Stimulated activated naive CD4-positive, alpha-beta T cell treated with Interleukin-2 at 50 U/mL for 16 hours (primary cell): Measurements from ENCODE around the gene KAT2A.
"Not testable (repeated sequence)": the region's sequence is repeated elsewhere in the genome, so short reads cannot be mapped to it uniquely, and the experiment has no call there.

Experiments used
- DNase-seq: peaks from one replicate; lab custom pipeline; 2025; lab: John Stamatoyannopoulos, UW

Gene KAT2A

DNA sequence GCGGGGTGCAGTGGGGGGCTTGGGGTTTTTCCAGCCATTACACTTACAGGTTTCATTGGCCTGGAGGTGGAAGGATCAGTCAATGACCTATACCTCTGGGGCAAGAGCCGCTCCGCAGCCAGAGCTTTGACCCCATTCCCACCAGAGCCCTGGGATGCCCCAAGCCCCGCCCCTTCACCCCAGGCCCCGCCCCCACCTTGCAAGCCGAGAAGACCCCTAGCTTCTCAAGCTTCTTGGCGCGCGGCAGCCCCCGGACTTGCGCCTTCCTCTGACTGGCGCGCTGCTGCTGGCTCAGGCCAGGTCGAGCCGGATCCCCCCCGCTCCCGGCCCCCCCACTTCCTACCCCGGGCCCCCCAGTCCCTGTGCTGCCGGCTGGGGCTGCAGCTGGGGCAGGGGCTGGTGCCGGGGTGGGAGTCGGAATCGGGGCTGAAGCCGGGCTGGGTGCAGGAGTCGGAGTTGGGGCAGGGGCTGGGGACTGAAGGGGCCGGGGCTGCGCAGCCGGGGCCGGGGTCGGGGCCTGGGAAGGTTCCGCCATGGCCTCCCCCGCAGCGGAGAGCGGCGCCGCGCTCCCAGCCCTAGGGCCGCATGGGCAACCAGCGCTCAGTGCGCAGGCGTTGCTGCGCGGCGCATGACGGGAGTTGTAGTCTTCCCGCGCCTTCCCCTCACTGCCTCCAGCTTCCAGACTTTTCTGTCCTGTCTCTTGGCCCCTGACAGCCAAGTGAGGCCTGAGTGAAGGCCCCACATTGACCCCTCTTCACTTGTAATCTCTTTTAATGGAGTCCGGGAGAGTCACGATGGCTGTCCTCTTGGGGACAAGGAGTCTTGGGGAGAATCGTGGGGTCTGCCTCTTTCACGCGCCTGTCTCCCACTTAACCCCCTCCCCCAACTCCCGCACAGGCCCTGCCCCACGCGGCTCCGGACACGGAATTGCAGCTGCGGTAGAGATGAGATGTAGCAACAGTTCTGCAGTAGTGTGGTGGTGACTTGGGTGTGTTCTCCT lies at the start of gene KAT2A:
Gene KAT2A, minus strand, starts transcription at position 598 of the 1,000 bp plus-strand sequence. Its CDS starts 63 bp downstream, at position 535.
- DNase-seq, result peak; percentile 67

DNA sequence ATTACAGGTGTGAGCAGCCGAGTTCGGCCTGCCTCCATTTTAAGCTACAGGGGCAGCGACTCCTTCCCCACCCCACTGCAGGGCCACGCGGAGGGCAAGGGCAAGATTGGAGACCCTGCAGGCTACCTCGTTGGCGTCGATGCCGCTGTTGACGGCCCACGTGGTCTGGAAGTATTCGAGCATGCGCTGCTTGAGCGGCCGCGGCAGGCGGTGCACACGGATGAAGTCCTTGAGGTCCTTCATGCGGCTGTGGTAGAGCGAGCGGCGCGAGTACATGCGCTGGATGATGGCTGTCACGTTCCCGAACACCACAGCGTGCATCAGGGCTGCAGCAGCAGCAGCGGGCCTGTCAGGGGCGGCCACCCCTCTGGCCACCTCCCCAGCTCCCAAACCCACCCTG lies 48.2 kb upstream of the KAT2A start:
- no peak for DNase-seq

DNA sequence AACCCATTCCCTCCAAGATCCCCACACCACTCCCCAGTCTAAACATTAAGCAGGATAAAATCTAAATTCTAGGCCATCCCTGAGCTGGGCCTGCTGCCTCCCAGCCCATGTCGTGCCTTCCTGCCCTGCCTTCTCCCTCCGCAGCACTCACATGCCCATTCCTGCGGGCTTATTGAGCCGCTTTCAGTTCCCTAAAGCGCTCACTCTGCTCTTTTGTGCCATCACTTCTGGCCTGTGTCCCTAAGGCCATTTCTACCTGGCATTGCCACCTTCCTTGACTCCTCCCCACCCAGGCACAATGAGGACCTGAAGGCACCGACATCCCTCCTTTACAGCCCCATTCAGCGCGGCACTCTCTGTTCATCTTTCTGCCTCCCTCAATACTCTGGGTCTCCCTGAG lies 46.6 kb upstream of the KAT2A start:
- no peak for DNase-seq

DNA sequence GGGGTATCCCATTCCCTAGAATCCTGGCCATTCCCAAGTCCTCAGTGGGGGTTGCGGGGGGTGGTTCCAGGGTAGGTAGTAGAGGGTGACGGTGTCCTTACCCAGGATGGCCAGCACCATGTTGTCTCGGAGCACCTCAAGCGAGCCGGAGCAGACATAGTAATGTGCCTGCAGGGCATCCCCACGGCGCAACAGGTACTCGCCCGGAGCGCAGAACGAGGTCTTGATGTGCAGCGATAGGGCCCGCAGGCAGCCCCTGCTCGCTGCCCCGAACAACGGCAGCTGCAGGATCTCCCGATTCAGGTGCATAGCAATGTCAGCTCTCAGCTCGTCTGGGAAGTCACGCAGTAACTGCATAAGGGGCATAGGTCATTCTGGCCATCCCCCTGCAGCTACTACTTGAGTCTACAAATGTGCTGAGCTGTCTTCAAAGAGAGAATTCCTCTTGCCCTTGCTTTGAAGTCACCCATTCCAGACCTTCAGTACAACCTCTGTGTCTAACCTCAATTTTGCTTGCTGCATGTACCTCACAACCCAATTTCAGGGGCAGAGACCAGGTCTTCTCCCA lies 45.1 kb upstream of the KAT2A start:
- no peak for DNase-seq

DNA sequence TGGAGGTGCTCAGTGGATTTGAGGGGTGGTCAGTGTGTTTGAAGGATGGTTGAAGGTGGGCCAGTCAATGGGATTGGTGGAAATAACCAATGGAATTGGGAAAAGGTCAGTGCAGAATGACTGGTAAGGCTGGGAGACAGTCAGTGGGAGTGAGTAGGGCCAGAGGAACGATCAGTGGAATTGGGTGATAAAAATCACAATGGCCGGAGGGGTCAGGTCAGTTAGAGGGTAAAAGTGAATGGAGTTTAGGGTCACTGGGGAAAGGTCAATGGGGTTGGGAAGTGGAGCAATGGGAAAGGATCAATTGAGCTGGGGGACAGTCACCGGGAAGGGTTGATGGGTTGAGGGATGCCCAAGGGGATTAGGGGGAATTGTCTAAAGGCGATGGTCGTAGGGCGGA lies 44.6 kb upstream of the KAT2A start:
- DNase-seq, result no peak

DNA sequence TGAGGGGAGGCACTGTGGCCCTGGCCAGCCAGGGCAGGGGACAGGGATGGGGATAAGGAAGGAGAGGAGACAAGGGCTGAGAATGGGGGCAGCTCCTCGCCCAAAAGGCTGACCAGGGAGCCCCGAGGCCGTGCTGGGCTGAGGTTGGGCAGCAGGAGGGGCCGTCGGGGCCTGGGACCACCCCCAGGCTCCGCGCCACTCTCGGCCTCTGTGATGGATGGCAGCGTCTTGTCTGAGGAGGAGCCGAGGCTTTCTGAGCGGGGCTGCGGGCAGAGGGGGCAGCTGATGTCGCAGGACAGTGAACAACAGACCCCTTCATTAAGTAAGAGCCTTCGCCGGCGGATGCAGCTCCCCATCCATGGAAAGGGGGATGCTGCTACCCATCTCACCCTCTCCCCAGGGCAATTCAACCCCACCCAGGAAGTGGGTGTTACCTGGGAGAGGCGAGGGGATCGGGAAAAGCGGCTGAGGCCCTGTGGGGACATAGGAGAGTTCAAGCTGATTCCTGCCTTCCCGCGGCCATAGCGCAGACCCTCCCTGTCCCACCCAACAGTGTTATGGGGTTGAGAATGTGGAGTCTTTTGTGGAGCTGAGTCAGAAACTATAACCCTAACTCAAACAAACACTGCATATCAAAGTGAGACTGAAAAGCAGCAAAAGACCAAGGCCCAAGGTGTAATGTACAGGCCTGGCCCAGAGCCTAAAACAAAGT lies 42.7 kb upstream of the KAT2A start:
- no peak for DNase-seq

DNA sequence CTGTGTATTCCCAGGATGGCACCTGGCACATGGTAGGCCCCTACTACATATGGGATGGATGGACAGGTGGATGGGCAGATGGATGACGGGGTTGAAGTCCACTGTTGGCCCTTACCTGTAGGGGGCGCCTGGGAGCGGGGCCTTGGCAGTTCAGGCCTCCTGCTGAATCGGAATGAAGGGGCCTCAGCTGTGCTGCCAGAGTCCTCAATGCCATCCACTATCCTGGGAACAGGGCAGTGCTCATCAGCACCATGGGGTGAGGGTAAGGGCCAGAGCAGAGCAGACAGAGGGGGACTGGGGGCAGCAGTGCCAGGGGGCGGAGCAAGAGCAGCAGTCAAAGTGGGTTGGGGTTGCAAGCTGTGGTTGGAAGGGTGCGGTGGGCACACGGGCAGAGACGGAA lies 41.9 kb upstream of the KAT2A start:
- DNase-seq, result peak; percentile 9

DNA sequence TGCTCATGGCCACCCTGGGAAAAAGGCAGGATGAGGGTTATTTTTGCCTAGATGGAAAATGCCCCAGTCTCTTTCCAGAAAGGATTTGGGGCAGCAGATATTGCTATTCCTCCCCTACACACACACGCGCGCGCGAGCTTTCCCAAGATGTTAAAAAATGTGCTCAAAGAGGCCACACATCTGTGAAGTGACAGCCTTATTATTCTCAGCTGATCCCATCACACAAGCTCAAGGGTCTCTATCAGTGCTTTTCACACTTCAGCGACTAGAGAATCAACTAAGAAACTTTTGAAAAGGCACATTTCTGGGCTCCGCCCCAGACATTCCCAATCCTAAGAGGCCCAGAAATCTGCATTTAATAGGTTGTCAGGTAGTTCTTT lies 39.4 kb upstream of the KAT2A start:
- no peak for DNase-seq

DNA sequence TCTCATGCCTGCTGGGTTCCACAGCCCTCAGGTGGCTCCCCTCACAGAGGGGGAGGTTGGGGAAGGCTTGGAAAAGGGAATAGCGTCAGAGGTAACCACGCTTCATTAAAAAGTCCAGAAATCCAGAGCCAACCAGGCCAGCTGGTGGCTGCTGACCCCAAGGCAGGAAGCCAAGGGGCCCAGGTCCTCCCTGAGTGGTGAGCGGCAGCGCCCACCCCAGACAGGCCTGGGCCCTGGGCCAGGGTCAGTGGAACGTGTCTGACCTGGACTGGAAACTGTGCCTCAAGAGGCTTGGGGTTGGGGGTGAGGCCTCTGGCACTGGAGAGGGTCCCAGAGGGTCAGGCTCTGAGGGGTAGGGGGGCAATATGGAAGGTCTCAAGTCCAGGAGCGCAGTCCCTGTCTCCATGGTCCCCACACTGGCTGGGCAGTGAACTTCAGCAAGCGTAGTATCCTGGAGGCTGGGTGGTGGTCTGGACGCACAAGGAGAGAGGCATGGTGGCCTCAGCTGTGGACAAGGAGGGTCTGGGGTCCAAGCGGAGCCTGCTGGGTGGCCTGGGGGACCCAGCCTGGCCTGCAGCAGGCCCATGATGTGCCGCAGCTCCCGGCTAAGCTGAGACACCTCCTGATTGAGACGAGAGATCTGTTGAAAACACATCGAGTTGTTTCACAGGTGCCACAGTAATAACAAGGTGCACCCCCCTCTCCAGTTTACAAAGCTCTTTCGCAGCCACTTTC lies 38.8 kb upstream of the KAT2A start:
- no peak for DNase-seq

DNA sequence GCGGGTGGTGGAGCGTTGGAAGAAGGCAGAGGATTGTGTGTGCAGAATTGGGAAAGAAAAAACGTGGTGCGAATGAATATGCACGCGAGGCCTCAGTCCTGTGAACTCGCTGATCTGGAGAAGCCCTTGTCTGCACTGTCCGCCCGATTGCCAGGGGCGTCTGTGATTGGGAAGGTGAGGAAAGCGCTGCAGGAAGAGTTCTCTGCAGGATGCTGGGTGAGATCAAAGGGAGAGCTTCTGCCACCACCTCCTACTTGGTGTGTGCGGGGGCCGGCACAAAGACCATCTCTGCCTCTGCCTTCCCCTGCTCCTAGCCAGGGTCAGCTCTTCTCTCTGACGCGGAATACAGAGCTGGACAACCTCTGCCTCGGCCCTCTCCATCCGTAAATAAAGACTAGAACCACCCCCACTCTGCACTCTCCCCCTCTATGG lies 34.5 kb upstream of the KAT2A start:
- DNase-seq, result no peak

DNA sequence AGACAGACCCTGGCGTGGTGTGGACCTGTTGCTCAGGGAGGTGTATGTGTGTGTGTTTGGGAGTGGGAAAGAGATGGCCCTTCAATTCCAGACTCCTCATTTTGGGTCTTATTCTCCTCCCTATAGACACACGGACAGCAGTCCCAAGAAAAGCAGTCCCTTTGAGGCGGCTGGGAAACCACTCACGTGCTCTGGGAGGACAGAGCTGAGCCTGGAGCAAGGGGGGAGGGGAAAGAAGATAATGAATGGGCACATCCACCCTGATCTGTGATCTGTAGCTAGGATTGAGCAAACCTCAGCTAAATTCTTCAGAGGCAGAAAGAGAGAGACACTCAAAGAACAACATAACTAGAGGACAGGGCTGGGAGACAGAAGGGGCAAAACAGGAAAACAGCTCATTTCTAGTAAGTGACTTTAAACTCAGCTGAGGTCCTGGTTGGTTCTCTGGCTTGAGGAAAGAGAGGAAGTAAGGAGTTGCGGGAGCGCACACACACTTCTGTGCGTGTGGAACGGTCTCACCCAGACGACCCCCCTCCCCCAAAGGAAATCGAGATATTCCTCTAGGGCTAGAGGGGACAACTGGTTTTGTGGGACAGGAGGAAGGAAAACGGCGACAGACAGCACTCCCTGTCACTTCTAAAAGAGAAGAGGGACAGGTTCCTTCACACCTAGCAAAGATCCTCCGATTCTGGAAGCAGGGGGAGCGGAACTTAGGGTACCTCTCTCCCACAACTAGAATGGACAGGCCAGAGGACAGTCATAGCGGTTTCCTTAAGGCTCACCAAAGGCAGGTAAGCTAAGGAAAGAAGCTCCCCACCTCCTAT lies 33.0 kb upstream of the KAT2A start:
- DNase-seq, result no peak

DNA sequence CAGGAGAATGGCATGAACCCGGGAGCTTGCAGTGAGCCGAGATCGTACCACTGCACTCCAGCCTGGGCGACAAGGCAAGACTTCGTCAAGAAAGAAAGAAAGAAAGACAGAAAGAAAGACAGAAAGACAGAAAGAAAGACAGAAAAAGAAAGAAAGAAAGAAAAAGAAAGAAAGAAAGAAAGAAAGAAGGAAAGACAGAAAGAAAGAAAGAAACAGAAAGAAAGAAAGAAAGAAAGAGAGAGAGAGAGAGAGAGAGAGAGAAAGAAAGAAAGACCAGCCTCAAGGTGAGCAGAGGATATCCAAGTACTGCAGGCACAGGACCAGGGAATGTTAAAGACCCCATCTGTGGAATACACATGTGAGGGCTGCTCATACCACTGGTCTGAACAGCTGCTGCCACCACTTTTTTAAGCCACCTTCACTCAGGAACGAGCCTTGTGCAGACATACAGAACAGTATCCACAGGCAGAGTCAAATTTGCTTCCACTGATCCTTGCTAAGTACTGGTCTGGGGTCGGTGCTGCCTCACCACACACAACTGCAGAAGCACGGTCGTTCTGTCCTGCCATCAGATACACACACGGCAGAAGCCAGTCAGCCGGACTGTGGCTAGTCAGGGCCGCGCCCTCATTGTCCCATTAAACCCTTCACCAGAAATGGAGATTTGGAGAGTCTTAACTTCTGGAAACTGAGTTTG lies 25.9 kb upstream of the KAT2A start:
- no peak for DNase-seq

DNA sequence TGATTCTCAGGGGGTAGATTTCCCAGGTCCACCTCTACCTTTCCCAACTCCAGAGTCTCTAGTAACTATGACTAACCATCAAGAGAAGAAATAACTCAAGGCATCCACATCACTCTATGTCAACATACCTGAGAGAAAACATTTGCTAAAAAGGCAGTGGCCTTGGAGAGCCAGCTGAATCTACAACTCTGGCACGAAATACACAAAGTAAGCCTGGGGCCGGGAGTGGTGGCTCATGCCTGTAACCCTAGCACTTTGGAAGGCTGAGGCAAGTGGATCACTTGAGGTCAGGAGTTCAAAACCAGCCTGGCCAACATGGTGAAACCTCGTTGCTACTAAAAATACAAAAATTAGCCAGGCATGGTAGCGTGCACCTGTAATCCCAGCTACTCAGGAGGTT lies 22.0 kb upstream of the KAT2A start:
- DNase-seq, result not testable (repeated sequence)

DNA sequence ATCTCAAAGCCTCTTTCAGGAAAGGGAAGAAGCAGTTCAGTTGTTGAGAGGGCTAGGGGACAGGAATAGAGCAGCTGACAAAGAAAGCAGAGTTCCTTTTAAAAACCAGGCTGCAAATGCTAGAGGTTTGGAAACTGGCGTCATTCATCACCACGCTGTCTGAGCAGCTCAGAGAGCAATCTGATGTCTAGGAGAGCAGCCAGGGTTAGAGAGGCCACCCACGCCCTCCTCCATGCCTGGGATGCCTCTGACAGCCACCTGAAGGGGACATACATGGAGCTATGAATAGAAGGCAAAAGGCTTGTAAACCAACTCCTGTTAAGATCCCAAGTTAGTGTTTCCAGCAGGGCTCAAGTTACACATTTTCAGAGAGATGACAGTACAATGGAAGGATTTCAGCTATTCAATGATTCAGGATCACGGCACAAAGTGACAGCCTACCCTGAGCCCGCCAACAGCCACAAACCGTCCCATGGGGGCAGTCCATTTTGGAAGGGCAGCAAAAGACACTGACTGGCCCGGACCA lies 21.3 kb upstream of the KAT2A start:
- DNase-seq, result no peak

DNA sequence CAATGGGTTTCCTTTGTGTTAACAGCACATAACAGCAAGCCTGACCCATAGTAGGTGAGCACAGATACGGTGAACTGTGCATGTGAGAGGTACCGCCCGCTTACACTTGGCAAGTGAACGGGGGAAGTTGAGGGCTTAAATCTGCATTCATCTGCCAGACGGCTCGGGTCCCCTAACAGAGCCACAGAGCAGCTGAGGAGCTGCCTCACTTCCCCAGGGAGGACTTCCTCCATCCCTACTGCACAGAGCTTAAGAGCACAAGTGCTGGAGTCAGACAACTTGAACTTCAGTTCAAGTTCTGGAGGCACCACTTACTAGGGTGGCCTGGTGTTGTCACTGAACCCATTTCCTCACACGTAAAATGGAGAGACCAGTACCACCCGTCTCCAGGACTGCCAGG lies 20.2 kb upstream of the KAT2A start:
- no peak for DNase-seq

DNA sequence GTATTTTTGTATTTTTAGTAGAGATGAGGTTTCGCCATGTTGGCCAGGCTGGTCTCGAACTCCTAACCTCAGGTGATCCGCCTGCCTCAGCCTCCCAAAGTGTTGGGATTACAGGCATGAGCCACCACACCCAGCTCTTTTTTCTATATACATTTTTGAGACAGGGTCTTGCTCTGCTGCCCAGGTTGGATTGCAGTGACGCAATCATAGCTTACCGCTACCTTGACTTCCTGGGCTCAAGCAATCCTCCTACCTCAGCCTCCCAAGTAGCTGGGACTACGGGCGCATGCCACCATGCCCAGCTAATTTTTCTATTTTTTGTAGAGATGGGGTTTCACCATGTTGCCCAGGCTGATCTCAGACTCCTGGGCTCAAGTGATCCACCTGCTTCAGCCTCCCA lies 19.5 kb upstream of the KAT2A start:
- DNase-seq, result not testable (repeated sequence)

DNA sequence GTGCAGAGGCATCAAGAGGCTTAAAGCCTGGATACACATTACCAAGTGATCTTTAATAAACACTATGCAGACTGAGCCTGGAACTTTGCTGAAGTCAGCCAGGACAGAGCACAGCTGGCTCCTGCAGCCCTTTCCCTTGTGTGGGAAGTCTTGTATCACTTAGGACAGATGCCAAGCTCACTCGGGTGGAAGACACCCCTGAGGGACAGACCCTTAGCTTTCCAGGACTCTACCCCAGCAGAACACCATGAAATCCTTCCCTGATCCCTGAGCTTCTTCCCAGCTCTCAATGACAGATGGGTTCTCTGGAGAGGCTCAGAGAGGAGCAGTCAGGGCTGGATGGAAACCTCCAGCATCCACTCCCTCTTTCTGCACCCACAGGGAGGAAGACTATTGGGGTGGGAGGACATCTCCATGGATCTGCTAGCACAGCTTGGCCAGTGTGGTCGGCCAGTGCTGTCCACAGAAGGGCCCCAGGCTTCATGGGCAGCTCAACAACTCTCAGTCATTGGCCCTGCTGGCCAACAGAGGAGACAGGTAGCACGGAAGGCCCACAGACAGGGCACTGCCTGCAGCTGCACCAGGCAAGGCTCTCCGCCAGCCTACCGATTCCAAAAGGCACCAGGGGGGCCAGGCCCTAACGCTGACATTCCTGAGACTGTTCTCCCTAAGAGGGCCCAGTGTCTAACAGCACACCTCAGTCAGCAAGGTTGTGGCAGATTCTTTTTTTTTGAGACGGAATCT lies 17.8 kb upstream of the KAT2A start:
- no peak for DNase-seq

DNA sequence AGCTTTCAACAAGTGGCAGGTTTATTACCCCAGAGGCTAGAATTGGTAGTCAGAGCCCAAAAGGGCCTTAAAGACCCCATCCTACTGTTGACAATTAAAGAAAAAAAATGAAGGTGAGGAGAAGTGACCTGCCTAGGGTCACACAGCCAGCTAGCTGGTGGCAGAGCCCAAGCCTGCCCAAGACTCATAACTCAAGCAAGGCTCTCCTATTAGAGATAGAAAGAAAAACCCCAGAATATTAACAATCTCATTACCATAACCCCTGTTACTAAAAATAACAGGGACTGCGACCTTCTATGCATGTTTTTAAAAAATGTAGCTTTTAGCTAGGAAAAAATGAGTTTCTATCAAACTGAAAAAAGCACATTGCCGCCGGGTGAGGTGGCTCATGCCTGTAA lies 15.5 kb upstream of the KAT2A start:
- DNase-seq, result no peak
